GM06990 (cell line): ENCODE measurements around the gene EPHB1.

Source experiments
- DNase-seq: peaks from one replicate; pipeline ENCODE4 v3.0.0-alpha.2; 2011; ENCODE audit not compliant: insufficient read length; ENCODE audit errors: extremely low read depth
- H3K27me3 ChIP-seq: replicated peaks from 2 replicates; pipeline ENCODE4 v1.6.0; 2011; ENCODE audit warnings: low read length; ENCODE audit not compliant: control insufficient read depth, insufficient read depth
- H3K36me3 ChIP-seq: 2 replicates; pipeline ENCODE4 v1.5.1; 2011; ENCODE audit warnings: low read length; ENCODE audit not compliant: control insufficient read depth, insufficient read depth
- H3K4me3 ChIP-seq: replicated peaks from 2 replicates; pipeline ENCODE4 v1.5.1; 2011; ENCODE audit warnings: low read depth, mild to moderate bottlenecking, control low read depth, low read length
- TF ChIP-seq, protein P1 (sequence below): IDR thresholded peaks from 2 replicates; pipeline ENCODE4 v1.5.1; 2011; ENCODE audit warnings: low read length, control low read depth, mild to moderate bottlenecking, inconsistent platforms; ENCODE audit not compliant: insufficient read depth, poor library complexity, severe bottlenecking

The EPHB1 gene

DNA sequence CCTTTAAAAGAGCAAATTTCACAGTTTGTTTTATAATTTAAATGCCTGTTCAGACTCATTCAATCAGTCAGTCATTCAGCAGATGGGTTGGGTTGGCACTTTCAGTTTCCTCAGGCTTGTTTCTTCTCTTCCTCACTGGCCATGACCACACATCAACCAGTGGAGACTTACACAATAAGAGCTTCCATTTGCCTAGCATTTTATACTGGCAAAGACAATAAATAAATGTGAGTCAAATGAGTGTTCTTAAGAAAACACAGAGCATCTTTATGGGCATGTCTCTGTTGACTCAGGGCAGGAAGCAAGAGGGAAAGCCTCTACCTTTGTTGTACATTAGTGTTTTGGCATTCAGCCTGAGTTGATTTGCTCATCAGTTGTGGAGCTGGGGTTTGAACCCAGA is 122.6 kb downstream of the EPHB1 start:
- TF ChIP-seq, protein P1, sequence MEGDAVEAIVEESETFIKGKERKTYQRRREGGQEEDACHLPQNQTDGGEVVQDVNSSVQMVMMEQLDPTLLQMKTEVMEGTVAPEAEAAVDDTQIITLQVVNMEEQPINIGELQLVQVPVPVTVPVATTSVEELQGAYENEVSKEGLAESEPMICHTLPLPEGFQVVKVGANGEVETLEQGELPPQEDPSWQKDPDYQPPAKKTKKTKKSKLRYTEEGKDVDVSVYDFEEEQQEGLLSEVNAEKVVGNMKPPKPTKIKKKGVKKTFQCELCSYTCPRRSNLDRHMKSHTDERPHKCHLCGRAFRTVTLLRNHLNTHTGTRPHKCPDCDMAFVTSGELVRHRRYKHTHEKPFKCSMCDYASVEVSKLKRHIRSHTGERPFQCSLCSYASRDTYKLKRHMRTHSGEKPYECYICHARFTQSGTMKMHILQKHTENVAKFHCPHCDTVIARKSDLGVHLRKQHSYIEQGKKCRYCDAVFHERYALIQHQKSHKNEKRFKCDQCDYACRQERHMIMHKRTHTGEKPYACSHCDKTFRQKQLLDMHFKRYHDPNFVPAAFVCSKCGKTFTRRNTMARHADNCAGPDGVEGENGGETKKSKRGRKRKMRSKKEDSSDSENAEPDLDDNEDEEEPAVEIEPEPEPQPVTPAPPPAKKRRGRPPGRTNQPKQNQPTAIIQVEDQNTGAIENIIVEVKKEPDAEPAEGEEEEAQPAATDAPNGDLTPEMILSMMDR, result no peak
- Histone ChIP-seq H3K27me3 (no peaks in the 10 kb centered on the region), H3K36me3 (no peaks in the 10 kb centered on the region), H3K4me3 (no peak overlapping the region)
- DNase-seq, result no peak

DNA sequence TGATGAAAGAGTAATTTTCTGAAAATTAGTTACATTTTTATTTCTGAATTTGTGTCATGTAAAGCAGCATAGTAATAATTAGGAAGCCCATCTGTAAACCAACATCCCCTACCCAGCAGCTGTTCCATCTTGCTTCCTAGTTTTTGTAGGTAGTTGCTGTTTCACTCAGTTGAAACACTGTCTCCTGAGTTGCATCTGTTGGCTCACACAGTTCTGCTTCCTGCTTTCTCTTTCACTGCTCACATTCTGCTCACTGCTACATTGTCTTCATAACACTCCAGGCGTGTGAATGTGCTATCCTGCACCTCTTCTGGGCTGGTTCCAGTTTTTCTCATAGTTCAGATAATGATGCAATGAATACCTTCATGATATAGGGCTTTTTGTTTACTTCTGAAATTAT is 123.4 kb downstream of the EPHB1 start:
- no peak for DNase-seq
- TF ChIP-seq, protein P1, result no peak
- H3K4me3 ChIP-seq, result no peak overlapping the region
- no peaks in the 10 kb centered on the region for H3K27me3 ChIP-seq
- no peaks in the 10 kb centered on the region for H3K36me3 ChIP-seq

DNA sequence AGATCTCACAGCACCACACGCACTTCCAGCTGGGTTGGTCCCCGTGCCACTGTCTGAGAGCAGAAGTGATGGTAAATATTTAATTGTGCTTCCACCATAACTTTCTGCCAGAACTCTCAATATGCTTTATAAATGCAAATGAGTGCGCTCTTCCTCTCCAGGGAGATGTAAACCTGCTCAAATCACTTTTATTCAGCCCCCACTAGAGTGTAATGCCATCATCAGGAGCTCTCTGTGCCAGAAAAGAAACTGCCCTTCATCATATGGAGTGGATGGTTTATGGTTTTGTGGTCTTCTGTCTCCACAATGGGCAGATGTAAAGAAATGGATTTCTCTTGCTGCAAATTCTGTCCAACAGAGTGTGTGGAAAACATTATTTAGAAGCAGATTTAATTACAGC is 127.0 kb downstream of the EPHB1 start:
- no peaks in the 10 kb centered on the region for H3K36me3 ChIP-seq
- no peak for DNase-seq
- H3K27me3 ChIP-seq, result no peaks in the 10 kb centered on the region; the same call in 1 of the 2 replicates
- H3K4me3 ChIP-seq, result no peak overlapping the region
- TF ChIP-seq, protein P1, result no peak

DNA sequence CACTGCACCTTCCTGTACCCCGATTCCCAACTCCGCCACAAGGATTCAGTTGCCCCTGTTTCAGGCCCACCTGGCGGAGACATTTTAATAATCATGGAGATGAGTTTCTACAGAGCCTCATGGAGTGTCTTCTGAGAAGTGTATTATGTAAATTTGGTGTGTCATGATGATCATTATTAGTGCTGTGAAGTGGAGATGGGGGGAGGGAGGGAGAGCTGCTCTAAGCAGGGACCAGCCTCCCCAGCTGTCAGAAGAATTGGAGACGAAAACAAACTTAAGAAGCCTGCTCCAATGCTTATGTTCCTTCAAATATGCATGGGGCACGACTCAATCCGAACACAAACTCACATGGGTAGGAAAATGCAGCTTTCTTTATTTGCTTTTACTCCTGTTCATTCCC is 127.8 kb downstream of the EPHB1 start:
- no peak for DNase-seq
- Histone ChIP-seq H3K27me3 (no peaks in the 10 kb centered on the region; the same call in 1 of the 2 replicates), H3K36me3 (no peaks in the 10 kb centered on the region), H3K4me3 (no peak overlapping the region)
- TF ChIP-seq, protein P1, result no peak

DNA sequence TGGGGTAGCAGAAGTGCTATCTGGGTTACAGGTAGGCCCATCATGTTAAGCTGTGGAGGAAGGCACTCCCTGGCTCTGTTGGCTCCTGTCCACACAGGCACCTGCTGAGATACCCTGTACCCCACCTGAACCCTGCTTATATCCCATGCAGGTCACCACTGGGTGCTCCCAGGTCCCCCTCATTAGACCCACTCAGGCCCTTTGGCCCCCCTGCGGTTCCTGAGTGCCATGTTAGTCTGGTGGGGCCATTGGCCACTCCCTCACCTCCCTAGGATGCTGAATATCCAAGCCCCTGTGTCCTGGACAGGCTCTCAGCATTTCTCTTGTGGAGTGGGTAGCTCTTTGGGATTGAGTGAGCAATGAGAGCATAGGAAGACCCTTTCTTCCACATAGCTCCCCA is 128.2 kb downstream of the EPHB1 start:
- Histone ChIP-seq H3K36me3 (no peaks in the 10 kb centered on the region), H3K27me3 (no peaks in the 10 kb centered on the region; the same call in 1 of the 2 replicates), H3K4me3 (no peak overlapping the region)
- no peak for DNase-seq
- TF ChIP-seq, protein P1, result no peak

DNA sequence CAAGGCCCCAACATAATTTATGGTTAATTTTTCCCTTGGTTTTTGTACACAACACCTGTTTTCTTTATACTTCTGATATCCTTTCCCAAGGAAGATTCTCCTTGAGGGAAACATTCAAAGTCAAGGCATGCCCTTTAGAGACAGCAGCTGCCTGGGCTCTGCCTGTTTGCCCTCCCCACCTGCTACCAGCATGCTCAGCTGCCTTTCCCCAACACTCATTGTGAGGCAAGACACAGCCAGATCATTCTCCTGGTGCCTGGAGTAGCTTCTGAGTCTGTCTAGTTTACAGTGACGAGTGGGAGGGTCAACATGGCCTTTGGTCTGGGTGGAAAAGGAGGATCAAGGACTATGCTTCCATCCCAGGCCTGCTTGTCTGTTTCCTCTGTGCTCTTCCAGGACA is 132.5 kb downstream of the EPHB1 start:
- Histone ChIP-seq H3K36me3 (no peaks in the 10 kb centered on the region), H3K27me3 (no peaks in the 10 kb centered on the region; the same call in 1 of the 2 replicates), H3K4me3 (no peak overlapping the region)
- no peak for DNase-seq
- TF ChIP-seq, protein P1, result no peak
